ENCODE measurements around the gene TNS3. TPM values are rescaled to one million over a fixed set of nuclear protein-coding genes. Genes with fewer than 3 reads are reported as not detected.

TNS3 gene
- total and polyA plus RNA-seq, 2 of the 13 experiments (the other 11 are each of a cell fraction or from before 2014, with no cell fraction given), result 52.9 to 55.7 TPM

DNA sequence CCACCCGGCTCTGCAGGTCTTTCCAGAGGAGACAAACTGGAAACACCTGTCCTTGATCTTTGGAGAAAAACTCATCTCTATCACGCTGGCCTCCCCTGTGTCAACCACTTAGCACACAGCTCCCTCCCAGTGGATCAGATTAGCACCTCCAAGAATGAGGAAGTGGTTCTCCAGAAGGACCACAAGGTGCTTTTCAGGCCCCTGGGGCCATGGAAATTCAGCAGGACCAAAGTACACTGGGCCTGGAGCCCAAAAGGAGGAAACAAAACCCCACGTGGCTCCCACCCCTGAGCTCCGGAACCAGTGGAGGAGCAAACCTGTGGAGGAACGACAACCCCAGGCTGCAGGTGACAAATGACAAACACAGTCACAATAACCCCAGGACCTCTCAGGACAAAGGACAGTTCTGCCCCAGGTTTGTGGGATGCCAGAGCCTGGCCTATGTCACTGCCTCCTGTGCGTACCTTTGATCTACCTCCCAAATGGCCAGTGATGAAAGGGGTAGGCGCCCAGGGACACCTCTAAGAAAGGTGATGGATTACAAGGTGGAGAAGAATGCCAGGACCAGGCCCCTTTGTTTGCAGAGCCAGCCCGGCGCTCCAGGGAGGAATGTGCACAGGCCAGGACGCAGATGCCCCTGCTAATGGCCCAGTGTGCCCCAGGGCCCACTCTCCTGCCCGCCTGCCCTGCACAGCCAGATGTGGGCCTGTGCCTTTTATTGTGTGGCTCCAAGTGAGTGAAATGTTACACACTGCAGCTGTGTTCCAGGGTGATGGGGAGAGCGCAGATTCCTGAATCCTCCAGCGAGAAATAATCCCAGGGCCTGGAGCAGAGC, 5.7 kb downstream of the TNS3 start (continued):
- TF ChIP-seq, protein P1, sequence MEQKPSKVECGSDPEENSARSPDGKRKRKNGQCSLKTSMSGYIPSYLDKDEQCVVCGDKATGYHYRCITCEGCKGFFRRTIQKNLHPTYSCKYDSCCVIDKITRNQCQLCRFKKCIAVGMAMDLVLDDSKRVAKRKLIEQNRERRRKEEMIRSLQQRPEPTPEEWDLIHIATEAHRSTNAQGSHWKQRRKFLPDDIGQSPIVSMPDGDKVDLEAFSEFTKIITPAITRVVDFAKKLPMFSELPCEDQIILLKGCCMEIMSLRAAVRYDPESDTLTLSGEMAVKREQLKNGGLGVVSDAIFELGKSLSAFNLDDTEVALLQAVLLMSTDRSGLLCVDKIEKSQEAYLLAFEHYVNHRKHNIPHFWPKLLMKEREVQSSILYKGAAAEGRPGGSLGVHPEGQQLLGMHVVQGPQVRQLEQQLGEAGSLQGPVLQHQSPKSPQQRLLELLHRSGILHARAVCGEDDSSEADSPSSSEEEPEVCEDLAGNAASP (CRISPR knock-in tag; IDR thresholded peaks at IDR 0.05; ENCODE audit: borderline replicate concordance), result peak; percentile 57; the same call in 1 of the 2 replicates
- TF ChIP-seq GABPA (IDR thresholded peaks at IDR 0.05; ENCODE audit: low read depth, low read length) (no peak), GABPA (CRISPR knock-in tag; IDR thresholded peaks at IDR 0.05; ENCODE audit: low read depth) (0 out of 2 replicates have a peak, but pooled peaks have one; percentile 20), HNF4A (CRISPR knock-in tag; IDR thresholded peaks at IDR 0.05) (peak; percentile 90), PHF21A (CRISPR knock-in tag; IDR thresholded peaks at IDR 0.05) (peak; percentile 93; the same call in 1 of the 2 replicates), ZBTB38 (CRISPR knock-in tag; IDR thresholded peaks at IDR 0.05) (peak; percentile 73; the same call in 1 of the 2 replicates), ATAD3A (CRISPR knock-in tag; IDR thresholded peaks at IDR 0.05) (no peak), SOX13 (IDR thresholded peaks at IDR 0.05) (peak; percentile 65; the same call in 1 of the 2 replicates), SOX13 (CRISPR knock-in tag; conservative IDR thresholded peaks at IDR 0.05 in 1 of 2, IDR thresholded peaks at IDR 0.05 in 1 of 2) (peak in 1 of 2 experiments; percentile 92; a peak in 2 of 4 replicates), ZSCAN21 (CRISPR knock-in tag; IDR thresholded peaks at IDR 0.05; ENCODE audit: borderline replicate concordance) (0 out of 2 replicates have a peak, but pooled peaks have one; percentile 34), ZFP90 (CRISPR knock-in tag; IDR thresholded peaks at IDR 0.05; ENCODE audit: borderline replicate concordance) (peak; percentile 30; the same call in 1 of the 2 replicates), ZNF562 (CRISPR knock-in tag; IDR thresholded peaks at IDR 0.05; ENCODE audit: borderline replicate concordance) (no peak), ZNF343 (CRISPR knock-in tag; IDR thresholded peaks at IDR 0.05) (no peak), ZNF703 (CRISPR knock-in tag; IDR thresholded peaks at IDR 0.05; ENCODE audit: borderline replicate concordance) (no peak), NCOA2 (CRISPR knock-in tag; IDR thresholded peaks at IDR 0.05) (peak; percentile 80)
- TF ChIP-seq, protein P2, sequence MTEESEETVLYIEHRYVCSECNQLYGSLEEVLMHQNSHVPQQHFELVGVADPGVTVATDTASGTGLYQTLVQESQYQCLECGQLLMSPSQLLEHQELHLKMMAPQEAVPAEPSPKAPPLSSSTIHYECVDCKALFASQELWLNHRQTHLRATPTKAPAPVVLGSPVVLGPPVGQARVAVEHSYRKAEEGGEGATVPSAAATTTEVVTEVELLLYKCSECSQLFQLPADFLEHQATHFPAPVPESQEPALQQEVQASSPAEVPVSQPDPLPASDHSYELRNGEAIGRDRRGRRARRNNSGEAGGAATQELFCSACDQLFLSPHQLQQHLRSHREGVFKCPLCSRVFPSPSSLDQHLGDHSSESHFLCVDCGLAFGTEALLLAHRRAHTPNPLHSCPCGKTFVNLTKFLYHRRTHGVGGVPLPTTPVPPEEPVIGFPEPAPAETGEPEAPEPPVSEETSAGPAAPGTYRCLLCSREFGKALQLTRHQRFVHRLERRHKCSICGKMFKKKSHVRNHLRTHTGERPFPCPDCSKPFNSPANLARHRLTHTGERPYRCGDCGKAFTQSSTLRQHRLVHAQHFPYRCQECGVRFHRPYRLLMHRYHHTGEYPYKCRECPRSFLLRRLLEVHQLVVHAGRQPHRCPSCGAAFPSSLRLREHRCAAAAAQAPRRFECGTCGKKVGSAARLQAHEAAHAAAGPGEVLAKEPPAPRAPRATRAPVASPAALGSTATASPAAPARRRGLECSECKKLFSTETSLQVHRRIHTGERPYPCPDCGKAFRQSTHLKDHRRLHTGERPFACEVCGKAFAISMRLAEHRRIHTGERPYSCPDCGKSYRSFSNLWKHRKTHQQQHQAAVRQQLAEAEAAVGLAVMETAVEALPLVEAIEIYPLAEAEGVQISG (CRISPR knock-in tag; IDR thresholded peaks at IDR 0.05), result peak; percentile 61
- TF ChIP-seq, protein P3, sequence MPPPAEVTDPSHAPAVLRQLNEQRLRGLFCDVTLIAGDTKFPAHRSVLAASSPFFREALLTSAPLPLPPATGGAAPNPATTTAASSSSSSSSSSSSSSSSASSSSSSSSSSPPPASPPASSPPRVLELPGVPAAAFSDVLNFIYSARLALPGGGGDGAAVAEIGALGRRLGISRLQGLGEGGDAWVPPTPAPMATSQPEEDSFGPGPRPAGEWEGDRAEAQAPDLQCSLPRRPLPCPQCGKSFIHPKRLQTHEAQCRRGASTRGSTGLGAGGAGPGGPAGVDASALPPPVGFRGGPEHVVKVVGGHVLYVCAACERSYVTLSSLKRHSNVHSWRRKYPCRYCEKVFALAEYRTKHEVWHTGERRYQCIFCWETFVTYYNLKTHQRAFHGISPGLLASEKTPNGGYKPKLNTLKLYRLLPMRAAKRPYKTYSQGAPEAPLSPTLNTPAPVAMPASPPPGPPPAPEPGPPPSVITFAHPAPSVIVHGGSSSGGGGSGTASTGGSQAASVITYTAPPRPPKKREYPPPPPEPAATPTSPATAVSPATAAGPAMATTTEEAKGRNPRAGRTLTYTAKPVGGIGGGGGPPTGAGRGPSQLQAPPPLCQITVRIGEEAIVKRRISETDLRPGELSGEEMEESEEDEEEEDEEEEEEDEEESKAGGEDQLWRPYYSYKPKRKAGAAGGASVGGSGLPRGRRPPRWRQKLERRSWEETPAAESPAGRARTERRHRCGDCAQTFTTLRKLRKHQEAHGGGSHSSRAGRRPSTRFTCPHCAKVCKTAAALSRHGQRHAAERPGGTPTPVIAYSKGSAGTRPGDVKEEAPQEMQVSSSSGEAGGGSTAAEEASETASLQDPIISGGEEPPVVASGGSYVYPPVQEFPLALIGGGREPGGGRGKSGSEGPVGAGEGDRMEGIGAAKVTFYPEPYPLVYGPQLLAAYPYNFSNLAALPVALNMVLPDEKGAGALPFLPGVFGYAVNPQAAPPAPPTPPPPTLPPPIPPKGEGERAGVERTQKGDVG (CRISPR knock-in tag; IDR thresholded peaks at IDR 0.05; ENCODE audit: borderline replicate concordance), result peak; percentile 44; the same call in 1 of the 2 replicates
- TF ChIP-seq, protein P4, sequence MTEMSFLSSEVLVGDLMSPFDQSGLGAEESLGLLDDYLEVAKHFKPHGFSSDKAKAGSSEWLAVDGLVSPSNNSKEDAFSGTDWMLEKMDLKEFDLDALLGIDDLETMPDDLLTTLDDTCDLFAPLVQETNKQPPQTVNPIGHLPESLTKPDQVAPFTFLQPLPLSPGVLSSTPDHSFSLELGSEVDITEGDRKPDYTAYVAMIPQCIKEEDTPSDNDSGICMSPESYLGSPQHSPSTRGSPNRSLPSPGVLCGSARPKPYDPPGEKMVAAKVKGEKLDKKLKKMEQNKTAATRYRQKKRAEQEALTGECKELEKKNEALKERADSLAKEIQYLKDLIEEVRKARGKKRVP (CRISPR knock-in tag; IDR thresholded peaks at IDR 0.05), result no peak

Measured in HepG2 (cell line).